ENCODE measurements around the gene IDI2.

DNA sequence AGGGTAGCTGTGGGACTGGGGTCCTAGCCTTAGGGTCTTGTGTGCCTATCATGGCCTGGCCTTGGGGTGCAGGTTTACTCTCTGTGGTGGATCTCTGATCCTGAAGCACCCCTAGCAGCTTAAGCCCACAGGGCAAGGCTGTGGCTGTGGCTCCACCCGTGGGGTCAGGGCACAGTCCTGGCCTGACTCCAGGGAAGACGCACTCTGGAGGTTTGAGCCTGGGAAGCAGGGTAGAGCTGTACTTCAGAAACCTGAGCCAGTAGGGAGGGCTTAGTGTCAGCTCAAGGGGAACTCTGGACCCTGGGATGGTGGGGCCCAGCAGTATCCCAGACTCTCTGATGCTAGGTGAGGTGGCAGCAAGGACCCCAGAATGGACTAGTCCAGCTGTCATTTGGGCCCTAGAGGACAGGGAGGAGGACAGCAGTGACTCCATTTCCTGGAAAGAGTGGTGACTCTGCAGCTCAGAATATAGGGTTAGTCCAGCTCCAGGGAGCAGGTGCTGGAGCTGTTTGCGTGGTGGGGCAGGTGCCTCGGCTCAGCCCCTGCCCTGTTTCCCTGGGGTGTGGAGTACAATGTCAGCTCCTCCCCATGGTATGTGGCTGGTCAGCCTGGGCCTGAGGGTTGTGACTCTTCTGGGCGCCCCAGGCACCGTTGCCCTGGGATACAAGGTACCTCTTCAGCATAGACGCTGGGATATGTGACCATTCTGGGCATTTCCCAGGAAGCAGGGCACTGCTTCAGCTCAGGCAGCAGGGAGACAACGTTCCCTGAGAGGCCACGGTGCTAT is 21.6 kb downstream of the IDI2 start:
- TF ChIP-seq, protein P1, sequence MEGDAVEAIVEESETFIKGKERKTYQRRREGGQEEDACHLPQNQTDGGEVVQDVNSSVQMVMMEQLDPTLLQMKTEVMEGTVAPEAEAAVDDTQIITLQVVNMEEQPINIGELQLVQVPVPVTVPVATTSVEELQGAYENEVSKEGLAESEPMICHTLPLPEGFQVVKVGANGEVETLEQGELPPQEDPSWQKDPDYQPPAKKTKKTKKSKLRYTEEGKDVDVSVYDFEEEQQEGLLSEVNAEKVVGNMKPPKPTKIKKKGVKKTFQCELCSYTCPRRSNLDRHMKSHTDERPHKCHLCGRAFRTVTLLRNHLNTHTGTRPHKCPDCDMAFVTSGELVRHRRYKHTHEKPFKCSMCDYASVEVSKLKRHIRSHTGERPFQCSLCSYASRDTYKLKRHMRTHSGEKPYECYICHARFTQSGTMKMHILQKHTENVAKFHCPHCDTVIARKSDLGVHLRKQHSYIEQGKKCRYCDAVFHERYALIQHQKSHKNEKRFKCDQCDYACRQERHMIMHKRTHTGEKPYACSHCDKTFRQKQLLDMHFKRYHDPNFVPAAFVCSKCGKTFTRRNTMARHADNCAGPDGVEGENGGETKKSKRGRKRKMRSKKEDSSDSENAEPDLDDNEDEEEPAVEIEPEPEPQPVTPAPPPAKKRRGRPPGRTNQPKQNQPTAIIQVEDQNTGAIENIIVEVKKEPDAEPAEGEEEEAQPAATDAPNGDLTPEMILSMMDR (IDR thresholded peaks at IDR 0.05): no peak
- TF ChIP-seq POLR2A (IDR thresholded peaks at IDR 0.05): no peak

Data from right lobe of liver (tissue), 4 donors.